A549 (cell line): ENCODE results near the gene PTGR1. TPM values are rescaled to one million over a fixed set of nuclear protein-coding genes. Genes with fewer than 3 reads are reported as not detected.

Experiments
- ATAC-seq, 2 experiments: fragments of 200-7000 bp in 1 of 2; fragments of >200 bp in 1 of 2; cut with Nextera tagmentation in 1 of 2; cut with Tn5 transposase in 1 of 2; 3 replicates each; pipeline versions ENCODE4 v1.8.0 to v1.9.1; 2018 to 2020; ENCODE audit warnings: mild to moderate bottlenecking in 1 of 2, moderate library complexity in 1 of 2
- CTCF ChIA-PET: fragments of 300-600 bp; sonication (Branson Sonifier 250); formaldehyde crosslinking; extraction: SDS; loops from one replicate; lab custom pipeline; 2021; ENCODE audit warnings: antibody characterized with exemption, inconsistent platforms; lab: Yijun Ruan, JAX
- POLR2A ChIA-PET: fragments of 350-600 bp; formaldehyde crosslinking; extraction: SDS; loops from one replicate; lab custom pipeline; 2021; ENCODE audit warnings: antibody characterized with exemption, inconsistent platforms; lab: Yijun Ruan, JAX
- DNase-seq, 2 experiments: peaks; one replicate each; pipeline versions ENCODE4 v3.0.0 to v3.0.0-alpha.2; 2011 to 2016; ENCODE audit warnings: low read depth in 1 of 2, low spot score in 1 of 2
- FAIRE-seq: peaks from 2 replicates; lab custom pipeline; 2011; peaks lifted over from hg19 to GRCh38; lab: Jason Lieb, UNC
- H3K27ac ChIP-seq, 2 experiments: fragments of >200 bp; sonication (Bioruptor Twin); formaldehyde crosslinking; 3 replicates each; pipeline ENCODE4 v1.5.1; 2016 to 2017
- H3K4me1 ChIP-seq: fragments of >200 bp; sonication (Bioruptor Twin); formaldehyde crosslinking; 3 replicates; pipeline ENCODE4 v1.6.1; 2016
- H3K4me2 ChIP-seq: fragments of >200 bp; sonication (Bioruptor Twin); formaldehyde crosslinking; 3 replicates; pipeline ENCODE4 v1.6.1; 2016
- H3K4me3 ChIP-seq: fragments of >200 bp; sonication (Bioruptor Twin); formaldehyde crosslinking; 3 replicates; pipeline ENCODE4 v1.5.1; 2016
- H3K9me3 ChIP-seq: fragments of >200 bp; sonication (Bioruptor Twin); formaldehyde crosslinking; 3 replicates; pipeline ENCODE4 v1.6.1; 2016
- CBX8 ChIP-seq: fragments of 200-600 bp; sonication (generic); IDR thresholded peaks from 2 replicates; pipeline ENCODE4 v1.6.1; 2016
- CEBPB ChIP-seq, 2 experiments: fragments of >200 bp in 1 of 2; sonication (Bioruptor Twin) in 1 of 2; formaldehyde crosslinking in 1 of 2; IDR thresholded peaks; 2 replicates each; pipeline ENCODE4 v1.6.1; 2012 to 2016
- EHMT2 ChIP-seq: fragments of 200-600 bp; sonication (generic); IDR thresholded peaks from 2 replicates; pipeline ENCODE4 v1.6.1; 2016; ENCODE audit warnings: antibody characterized with exemption, low read depth, mild to moderate bottlenecking, moderate library complexity
- ESRRA ChIP-seq: fragments of 150-350 bp; IDR thresholded peaks from 2 replicates; pipeline ENCODE4 v1.6.1; 2014; ENCODE audit warnings: mild to moderate bottlenecking, low read length, borderline replicate concordance
- FOSB ChIP-seq: fragments of 250-450 bp; sonication (Bioruptor Pico); IDR thresholded peaks from 2 replicates; pipeline ENCODE4 v1.5.0; 2020; ENCODE audit warnings: mild to moderate bottlenecking, moderate library complexity
- FOXS1 ChIP-seq: fragments of 250-450 bp; sonication (Bioruptor Pico); IDR thresholded peaks from 2 replicates; pipeline ENCODE4 v1.5.0; 2020; ENCODE audit warnings: mild to moderate bottlenecking, moderate library complexity
- GATA3 ChIP-seq: IDR thresholded peaks from 2 replicates; pipeline ENCODE4 v1.6.1; 2012; ENCODE audit warnings: borderline replicate concordance
- HDAC2 ChIP-seq: fragments of 200-600 bp; sonication (generic); IDR thresholded peaks from 2 replicates; pipeline ENCODE4 v1.6.1; 2016
- HEYL ChIP-seq: fragments of 250-450 bp; sonication (Bioruptor Pico); IDR thresholded peaks from 2 replicates; pipeline ENCODE4 v1.8.0; 2021; ENCODE audit warnings: mild to moderate bottlenecking, moderate library complexity
- JUN ChIP-seq, 2 experiments: fragments of >200 bp; sonication (Bioruptor Twin); formaldehyde crosslinking; IDR thresholded peaks; 2 replicates in 1 of 2; 3 replicates in 1 of 2; pipeline ENCODE4 v1.6.1; 2016 to 2017
- JUNB ChIP-seq: fragments of >200 bp; sonication (Bioruptor Twin); formaldehyde crosslinking; IDR thresholded peaks from 2 replicates; pipeline ENCODE4 v1.6.1; 2016
- KDM1A ChIP-seq: fragments of 200-600 bp; sonication (generic); IDR thresholded peaks from 2 replicates; pipeline ENCODE4 v1.6.1; 2016; ENCODE audit warnings: low read depth, mild to moderate bottlenecking
- KDM5A ChIP-seq: fragments of 200-600 bp; sonication (generic); IDR thresholded peaks from 2 replicates; pipeline ENCODE4 v1.6.1; 2016; ENCODE audit warnings: antibody characterized with exemption, mild to moderate bottlenecking
- MAZ ChIP-seq: fragments of 150-350 bp; IDR thresholded peaks from 2 replicates; pipeline ENCODE4 v1.6.1; 2014; ENCODE audit warnings: antibody characterized with exemption, low read depth, low read length, borderline replicate concordance
- MYC ChIP-seq: IDR thresholded peaks from 2 replicates; pipeline ENCODE4 v1.6.1; 2012; ENCODE audit warnings: mild to moderate bottlenecking, inconsistent platforms, low read length, improper control_type of control experiment, borderline replicate concordance
- NPAS2 ChIP-seq: fragments of 250-450 bp; sonication (Bioruptor Pico); IDR thresholded peaks from 2 replicates; pipeline ENCODE4 v1.8.0; 2022; ENCODE audit warnings: mild to moderate bottlenecking, moderate library complexity, borderline replicate concordance
- NR3C1 ChIP-seq: fragments of >200 bp; sonication (Bioruptor Twin); formaldehyde crosslinking; IDR thresholded peaks from 3 replicates; pipeline ENCODE4 v1.6.1; 2017
- RFX5 ChIP-seq: fragments of 450-650 bp; IDR thresholded peaks from 2 replicates; pipeline ENCODE4 v1.7.1; 2014; ENCODE audit warnings: antibody characterized with exemption, mild to moderate bottlenecking, moderate library complexity
- RNF2 ChIP-seq: fragments of 200-600 bp; sonication (generic); IDR thresholded peaks from 2 replicates; pipeline ENCODE4 v1.6.1; 2016; ENCODE audit warnings: low read depth, mild to moderate bottlenecking, antibody characterized with exemption, moderate library complexity, borderline replicate concordance
- SMC3 ChIP-seq: fragments of >200 bp; sonication (Bioruptor Twin); formaldehyde crosslinking; IDR thresholded peaks from 3 replicates; pipeline ENCODE4 v1.6.1; 2018; ENCODE audit warnings: inconsistent platforms
- SREBF2 ChIP-seq: fragments of 450-650 bp; IDR thresholded peaks from 2 replicates; pipeline ENCODE4 v1.6.1; 2014; ENCODE audit warnings: mild to moderate bottlenecking, moderate library complexity
- ZSCAN20 ChIP-seq: fragments of 250-450 bp; sonication (Bioruptor Pico); IDR thresholded peaks from 2 replicates; pipeline ENCODE4 v1.8.0; 2022; ENCODE audit warnings: mild to moderate bottlenecking, moderate library complexity
- WGBS: methylation state at CpG from one replicate; pipeline ENCODE4 v1.1.6; 2017; ENCODE audit errors: missing lambda C conversion rate; 5-methylcytosine and 5-hydroxymethylcytosine counted together
- polyA plus RNA-seq, 4 experiments: library from polyadenylated mRNA; depleted of rRNA in 3 of 4; stranded (reverse); fragments of >200 nt; fragmentation: RNase III in 1 of 4; extraction: RNeasy Plus Mini Kit Qiagen cat#74134 plus additional on column Dnase treatment in 1 of 4; gene quantifications; 2 replicates in 3 of 4; 3 replicates in 1 of 4; pipeline ENCODE4 v1.2.3, GENCODE V29; 2011 to 2017
- TF ChIP-seq, protein P1 (sequence below): IDR thresholded peaks from 2 replicates; pipeline ENCODE4 v1.6.1; 2012; ENCODE audit warnings: low read depth, borderline replicate concordance
- TF ChIP-seq, protein P2 (sequence below): fragments of 250-450 bp; sonication (Bioruptor Pico); IDR thresholded peaks from 2 replicates; pipeline ENCODE4 v1.5.0; 2021; ENCODE audit warnings: mild to moderate bottlenecking, moderate library complexity, borderline replicate concordance
- TF ChIP-seq, protein P3 (sequence below): fragments of 250-450 bp; sonication (Bioruptor Pico); IDR thresholded peaks from 2 replicates; pipeline ENCODE4 v1.5.0; 2020; ENCODE audit warnings: low read depth, mild to moderate bottlenecking, moderate library complexity
- TF ChIP-seq, protein P4 (sequence below): IDR thresholded peaks from 2 replicates; pipeline ENCODE4 v1.6.1; 2012
- TF ChIP-seq, protein P5 (sequence below): IDR thresholded peaks from 2 replicates; pipeline ENCODE4 v1.6.1; 2012
- TF ChIP-seq, protein P6 (sequence below): fragments of >200 bp; sonication (Bioruptor Twin); formaldehyde crosslinking; IDR thresholded peaks from 2 replicates; pipeline ENCODE4 v1.6.1; 2016
- TF ChIP-seq, protein P7 (sequence below): fragments of 450-650 bp; IDR thresholded peaks from 2 replicates; pipeline ENCODE4 v1.6.1; 2014; ENCODE audit warnings: antibody characterized with exemption

PTGR1 gene
- polyA plus RNA-seq, 2 of the 4 experiments (the other 2 are of a cell fraction): 552 to 672 TPM

DNA sequence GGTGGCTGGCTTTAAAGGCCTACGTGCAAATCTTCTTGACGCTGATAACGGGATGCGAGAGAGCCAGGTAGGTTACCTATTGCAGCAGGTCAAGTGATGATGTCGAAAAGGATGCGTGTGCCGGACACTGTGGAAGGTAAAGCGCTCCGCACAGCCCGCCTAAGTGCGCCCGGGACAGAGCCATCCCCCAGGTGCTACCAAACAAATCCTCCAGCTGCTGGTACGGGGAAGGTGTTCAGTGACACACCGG is 31.4 kb upstream of the PTGR1 start:
- DNase-seq (no peak), FAIRE-seq (no peak), ATAC-seq (no peak)
- CTCF ChIA-PET: interaction anchor here (1.0 to 1.8 kb wide), 3 partner anchors 15 to 33 kb away, joined by 3 to 6 read pairs (median 3); no protein-coding TSS in a partner anchor
- POLR2A ChIA-PET: interaction anchor here (0.6 to 3.4 kb wide), 28 partner anchors 8 to 748 kb away, joined by 3 to 37 read pairs (median 4); partner anchors contain the start of genes GNG10, HSDL2, PTGR1 and UGCG
- peaks cover 43% of the 10 kb centered on the region; the same call in 2 of the 3 replicates for H3K4me1 ChIP-seq
- TF ChIP-seq, protein P1, sequence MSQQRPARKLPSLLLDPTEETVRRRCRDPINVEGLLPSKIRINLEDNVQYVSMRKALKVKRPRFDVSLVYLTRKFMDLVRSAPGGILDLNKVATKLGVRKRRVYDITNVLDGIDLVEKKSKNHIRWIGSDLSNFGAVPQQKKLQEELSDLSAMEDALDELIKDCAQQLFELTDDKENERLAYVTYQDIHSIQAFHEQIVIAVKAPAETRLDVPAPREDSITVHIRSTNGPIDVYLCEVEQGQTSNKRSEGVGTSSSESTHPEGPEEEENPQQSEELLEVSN: peak; percentile 71; the same call in 1 of the 2 replicates
- TF ChIP-seq, protein P2, sequence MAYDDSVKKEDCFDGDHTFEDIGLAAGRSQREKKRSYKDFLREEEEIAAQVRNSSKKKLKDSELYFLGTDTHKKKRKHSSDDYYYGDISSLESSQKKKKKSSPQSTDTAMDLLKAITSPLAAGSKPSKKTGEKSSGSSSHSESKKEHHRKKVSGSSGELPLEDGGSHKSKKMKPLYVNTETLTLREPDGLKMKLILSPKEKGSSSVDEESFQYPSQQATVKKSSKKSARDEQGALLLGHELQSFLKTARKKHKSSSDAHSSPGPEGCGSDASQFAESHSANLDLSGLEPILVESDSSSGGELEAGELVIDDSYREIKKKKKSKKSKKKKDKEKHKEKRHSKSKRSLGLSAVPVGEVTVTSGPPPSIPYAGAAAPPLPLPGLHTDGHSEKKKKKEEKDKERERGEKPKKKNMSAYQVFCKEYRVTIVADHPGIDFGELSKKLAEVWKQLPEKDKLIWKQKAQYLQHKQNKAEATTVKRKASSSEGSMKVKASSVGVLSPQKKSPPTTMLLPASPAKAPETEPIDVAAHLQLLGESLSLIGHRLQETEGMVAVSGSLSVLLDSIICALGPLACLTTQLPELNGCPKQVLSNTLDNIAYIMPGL (CRISPR knock-in tag): no peak
- TF ChIP-seq KDM1A: no peak
- TF ChIP-seq, protein P3, sequence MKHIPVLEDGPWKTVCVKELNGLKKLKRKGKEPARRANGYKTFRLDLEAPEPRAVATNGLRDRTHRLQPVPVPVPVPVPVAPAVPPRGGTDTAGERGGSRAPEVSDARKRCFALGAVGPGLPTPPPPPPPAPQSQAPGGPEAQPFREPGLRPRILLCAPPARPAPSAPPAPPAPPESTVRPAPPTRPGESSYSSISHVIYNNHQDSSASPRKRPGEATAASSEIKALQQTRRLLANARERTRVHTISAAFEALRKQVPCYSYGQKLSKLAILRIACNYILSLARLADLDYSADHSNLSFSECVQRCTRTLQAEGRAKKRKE (CRISPR knock-in tag): no peak
- no peak for TF ChIP-seq RFX5
- TF ChIP-seq, protein P4, sequence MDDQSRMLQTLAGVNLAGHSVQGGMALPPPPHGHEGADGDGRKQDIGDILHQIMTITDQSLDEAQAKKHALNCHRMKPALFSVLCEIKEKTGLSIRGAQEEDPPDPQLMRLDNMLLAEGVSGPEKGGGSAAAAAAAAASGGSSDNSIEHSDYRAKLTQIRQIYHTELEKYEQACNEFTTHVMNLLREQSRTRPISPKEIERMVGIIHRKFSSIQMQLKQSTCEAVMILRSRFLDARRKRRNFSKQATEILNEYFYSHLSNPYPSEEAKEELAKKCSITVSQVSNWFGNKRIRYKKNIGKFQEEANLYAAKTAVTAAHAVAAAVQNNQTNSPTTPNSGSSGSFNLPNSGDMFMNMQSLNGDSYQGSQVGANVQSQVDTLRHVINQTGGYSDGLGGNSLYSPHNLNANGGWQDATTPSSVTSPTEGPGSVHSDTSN: 0 out of 2 replicates have a peak, but pooled peaks have one; percentile 39
- TF ChIP-seq KDM5A: no peak
- TF ChIP-seq CEBPB (IDR thresholded peaks at IDR 0.05): 0 out of 4 replicates have a peak, but pooled peaks of 1 of the 2 experiments have one; percentile 13
- TF ChIP-seq MYC: peak; percentile 41; the same call in 1 of the 2 replicates
- TF ChIP-seq NR3C1: no peak
- TF ChIP-seq MAZ: 0 out of 2 replicates have a peak, but pooled peaks have one; percentile 67
- TF ChIP-seq EHMT2: no peak
- no peak for TF ChIP-seq SMC3
- TF ChIP-seq HDAC2: no peak
- TF ChIP-seq GATA3: peak; percentile 20; the same call in 1 of the 2 replicates
- TF ChIP-seq, protein P5, sequence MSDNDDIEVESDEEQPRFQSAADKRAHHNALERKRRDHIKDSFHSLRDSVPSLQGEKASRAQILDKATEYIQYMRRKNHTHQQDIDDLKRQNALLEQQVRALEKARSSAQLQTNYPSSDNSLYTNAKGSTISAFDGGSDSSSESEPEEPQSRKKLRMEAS: peak; percentile 84
- no peak for TF ChIP-seq CBX8
- TF ChIP-seq FOSB (CRISPR knock-in tag): no peak
- no peak for TF ChIP-seq FOXS1 (CRISPR knock-in tag)
- no peak for TF ChIP-seq HEYL (CRISPR knock-in tag)
- peak in 1 of 2 experiments; percentile 68; a peak in 2 of 5 replicates for TF ChIP-seq JUN (IDR thresholded peaks at IDR 0.05)
- H3K4me3 ChIP-seq: peak overlapping the region; percentile 85
- H3K27ac ChIP-seq: peak overlapping the region; percentile 79 to 96
- WGBS: 0% methylated on average over 13 of the region's 14 CpGs
- no peaks in the 10 kb centered on the region for H3K9me3 ChIP-seq
- H3K4me2 ChIP-seq: peak overlapping the region; percentile 89

DNA sequence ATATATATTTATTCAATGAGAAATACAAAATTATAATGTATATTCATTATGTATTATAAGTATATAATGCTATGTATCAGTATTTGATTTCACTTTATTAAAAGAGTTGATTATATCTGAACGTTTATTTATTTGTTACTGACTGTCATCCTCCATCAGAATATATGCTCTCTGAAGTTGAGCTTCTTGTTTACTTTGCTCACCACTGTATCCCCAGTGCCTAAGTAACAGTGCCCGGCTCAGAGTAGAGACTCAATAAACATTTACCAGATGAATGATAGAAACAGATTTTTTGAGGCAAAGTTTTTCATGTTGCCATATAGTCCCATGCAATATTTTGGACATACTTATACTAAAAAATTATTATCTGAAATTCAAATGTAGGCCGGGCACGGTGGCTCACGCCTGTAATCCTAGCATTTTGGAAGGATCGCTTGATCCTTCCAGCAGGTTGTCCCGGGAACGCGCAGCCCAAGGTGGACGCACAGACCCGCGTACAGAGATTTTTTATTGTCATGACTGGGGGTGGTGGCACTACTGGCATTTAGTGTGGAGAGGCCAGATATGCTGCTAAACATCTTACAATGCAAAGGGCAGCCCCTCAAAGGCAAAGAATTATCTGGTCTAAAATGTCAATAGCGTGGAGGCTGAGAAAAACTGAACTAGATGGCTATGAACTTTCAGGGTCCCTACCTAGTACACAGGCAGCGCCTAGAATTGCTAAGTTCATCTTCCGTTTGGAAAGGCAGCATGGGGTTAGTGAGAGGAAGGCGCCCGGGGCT is 30.9 kb upstream of the PTGR1 start:
- H3K4me1 ChIP-seq: peaks cover 43% of the 10 kb centered on the region; the same call in 2 of the 3 replicates
- TF ChIP-seq ZSCAN20 (CRISPR knock-in tag) (no peak), JUNB (no peak), NPAS2 (CRISPR knock-in tag) (no peak), RFX5 (no peak), SREBF2 (no peak), ESRRA (no peak), KDM5A (no peak), RNF2 (no peak)
- TF ChIP-seq, protein P6, sequence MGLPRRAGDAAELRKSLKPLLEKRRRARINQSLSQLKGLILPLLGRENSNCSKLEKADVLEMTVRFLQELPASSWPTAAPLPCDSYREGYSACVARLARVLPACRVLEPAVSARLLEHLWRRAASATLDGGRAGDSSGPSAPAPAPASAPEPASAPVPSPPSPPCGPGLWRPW: no peak
- TF ChIP-seq, protein P7, sequence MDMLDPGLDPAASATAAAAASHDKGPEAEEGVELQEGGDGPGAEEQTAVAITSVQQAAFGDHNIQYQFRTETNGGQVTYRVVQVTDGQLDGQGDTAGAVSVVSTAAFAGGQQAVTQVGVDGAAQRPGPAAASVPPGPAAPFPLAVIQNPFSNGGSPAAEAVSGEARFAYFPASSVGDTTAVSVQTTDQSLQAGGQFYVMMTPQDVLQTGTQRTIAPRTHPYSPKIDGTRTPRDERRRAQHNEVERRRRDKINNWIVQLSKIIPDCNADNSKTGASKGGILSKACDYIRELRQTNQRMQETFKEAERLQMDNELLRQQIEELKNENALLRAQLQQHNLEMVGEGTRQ: no peak

More for the DNA sequence above, 30.9 kb upstream of the PTGR1 start:
- POLR2A ChIA-PET: interaction anchor here (0.6 to 3.4 kb wide), 25 partner anchors 9 to 749 kb away, joined by 3 to 37 read pairs (median 4); partner anchors contain the start of genes GNG10, HSDL2, PTGR1 and UGCG
- FAIRE-seq: no peak
- Histone ChIP-seq H3K4me3 (peak overlapping the region; percentile 85), H3K4me2 (peak overlapping the region; percentile 89), H3K27ac (peak overlapping the region; percentile 79 to 96), H3K9me3 (no peaks in the 10 kb centered on the region)
- no peak for DNase-seq
- WGBS: 13% methylated on average over 17 of the region's 17 CpGs
- CTCF ChIA-PET: interaction anchor here (1.1 to 12.1 kb wide), 2 partner anchors 15 to 31 kb away, joined by 3 to 112 read pairs; partner anchors contain the start of gene PTGR1
- peak; percentile 68 to 76 for ATAC-seq
